Neural crest cell (in vitro differentiated cells): ENCODE data around the gene TTC23. TPM values are rescaled to one million over a fixed set of nuclear protein-coding genes. Genes with fewer than 3 reads are reported as not detected.

Experiments used
- DNase-seq: peaks from one replicate; pipeline ENCODE4 v3.0.0; 2021; ENCODE audit warnings: low read depth, mixed read lengths, low spot score
- H3K27ac Mint-ChIP-seq: one replicate; pipeline ENCODE4 v1.8.0; 2021; ENCODE audit warnings: mild to moderate bottlenecking, mixed read lengths; ENCODE audit not compliant: unreplicated experiment
- H3K27me3 Mint-ChIP-seq: 2 replicates; pipeline ENCODE4 v1.8.0; 2021; ENCODE audit warnings: low read depth, mild to moderate bottlenecking, mixed read lengths
- H3K36me3 Mint-ChIP-seq: 2 replicates; pipeline ENCODE4 v1.8.0; 2021; ENCODE audit warnings: low read depth, mild to moderate bottlenecking, mixed read lengths
- H3K4me1 Mint-ChIP-seq: 2 replicates; pipeline ENCODE4 v1.8.0; 2021; ENCODE audit warnings: mixed read lengths
- H3K4me3 Mint-ChIP-seq: one replicate; pipeline ENCODE4 v1.8.0; 2021; ENCODE audit warnings: mild to moderate bottlenecking, mixed read lengths
- H3K9me3 Mint-ChIP-seq: 2 replicates; pipeline ENCODE4 v1.8.0; 2021; ENCODE audit warnings: mixed read lengths
- total RNA-seq: library from RNA; stranded (reverse); gene quantifications from 2 replicates; pipeline ENCODE4 v1.2.1, GENCODE V29; 2021
- TF ChIP-seq, protein P1 (sequence below): fragments of 200-600 bp; sonication (generic); conservative IDR thresholded peaks from 2 replicates; pipeline ENCODE4 v1.5.0; 2021; ENCODE audit warnings: antibody characterized with exemption, mild to moderate bottlenecking

The TTC23 gene
- total RNA-seq, 1 donor from 2014 or later = 25.7 TPM

DNA sequence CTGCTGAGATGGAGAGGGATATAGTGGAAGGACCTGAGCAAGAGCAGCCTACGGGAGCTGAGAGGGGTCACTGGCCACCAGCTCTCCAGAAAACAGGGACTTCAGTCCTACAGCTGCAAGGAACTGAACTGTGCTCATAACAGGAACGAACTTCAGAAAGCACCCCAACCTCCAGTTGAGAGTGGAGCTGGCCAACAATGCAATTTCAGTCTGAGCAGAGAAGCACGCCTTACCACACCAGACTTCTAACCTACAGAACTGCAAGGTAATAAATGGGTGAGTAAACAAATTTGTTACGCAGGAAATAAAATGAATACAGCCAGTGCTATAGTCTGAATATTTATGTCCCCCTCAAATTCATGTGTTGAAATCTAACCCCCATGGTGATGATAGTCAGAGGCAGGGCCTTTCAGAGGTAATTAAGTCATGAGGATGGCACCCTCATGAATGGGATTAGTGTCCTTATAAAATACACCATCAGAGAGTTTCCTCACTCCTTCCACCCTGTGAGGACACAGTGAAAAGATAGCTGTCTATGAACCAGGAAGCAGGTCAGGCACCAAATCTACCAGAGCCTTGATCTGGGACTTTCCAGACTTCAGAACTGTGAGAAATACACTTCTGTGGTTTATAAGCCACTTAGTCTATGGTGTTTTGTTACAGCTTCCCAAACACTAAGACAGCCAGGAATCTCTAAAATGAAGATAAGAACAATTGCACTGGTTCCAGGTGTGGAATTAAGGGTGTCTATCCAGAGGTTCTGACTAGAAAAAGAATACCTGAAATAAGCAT, 85.9 kb downstream of the TTC23 start:
- H3K4me1 Mint-ChIP-seq = peaks cover 23% of the 10 kb centered on the region
- H3K9me3 Mint-ChIP-seq = peaks cover 3% of the 10 kb centered on the region
- DNase-seq = no peak
- H3K27ac Mint-ChIP-seq = no peak overlapping the region
- H3K36me3 Mint-ChIP-seq = peaks cover 26% of the 10 kb centered on the region
- H3K27me3 Mint-ChIP-seq = no peaks in the 10 kb centered on the region
- no peak overlapping the region for H3K4me3 Mint-ChIP-seq
- TF ChIP-seq, protein P1, sequence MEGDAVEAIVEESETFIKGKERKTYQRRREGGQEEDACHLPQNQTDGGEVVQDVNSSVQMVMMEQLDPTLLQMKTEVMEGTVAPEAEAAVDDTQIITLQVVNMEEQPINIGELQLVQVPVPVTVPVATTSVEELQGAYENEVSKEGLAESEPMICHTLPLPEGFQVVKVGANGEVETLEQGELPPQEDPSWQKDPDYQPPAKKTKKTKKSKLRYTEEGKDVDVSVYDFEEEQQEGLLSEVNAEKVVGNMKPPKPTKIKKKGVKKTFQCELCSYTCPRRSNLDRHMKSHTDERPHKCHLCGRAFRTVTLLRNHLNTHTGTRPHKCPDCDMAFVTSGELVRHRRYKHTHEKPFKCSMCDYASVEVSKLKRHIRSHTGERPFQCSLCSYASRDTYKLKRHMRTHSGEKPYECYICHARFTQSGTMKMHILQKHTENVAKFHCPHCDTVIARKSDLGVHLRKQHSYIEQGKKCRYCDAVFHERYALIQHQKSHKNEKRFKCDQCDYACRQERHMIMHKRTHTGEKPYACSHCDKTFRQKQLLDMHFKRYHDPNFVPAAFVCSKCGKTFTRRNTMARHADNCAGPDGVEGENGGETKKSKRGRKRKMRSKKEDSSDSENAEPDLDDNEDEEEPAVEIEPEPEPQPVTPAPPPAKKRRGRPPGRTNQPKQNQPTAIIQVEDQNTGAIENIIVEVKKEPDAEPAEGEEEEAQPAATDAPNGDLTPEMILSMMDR = no peak

DNA sequence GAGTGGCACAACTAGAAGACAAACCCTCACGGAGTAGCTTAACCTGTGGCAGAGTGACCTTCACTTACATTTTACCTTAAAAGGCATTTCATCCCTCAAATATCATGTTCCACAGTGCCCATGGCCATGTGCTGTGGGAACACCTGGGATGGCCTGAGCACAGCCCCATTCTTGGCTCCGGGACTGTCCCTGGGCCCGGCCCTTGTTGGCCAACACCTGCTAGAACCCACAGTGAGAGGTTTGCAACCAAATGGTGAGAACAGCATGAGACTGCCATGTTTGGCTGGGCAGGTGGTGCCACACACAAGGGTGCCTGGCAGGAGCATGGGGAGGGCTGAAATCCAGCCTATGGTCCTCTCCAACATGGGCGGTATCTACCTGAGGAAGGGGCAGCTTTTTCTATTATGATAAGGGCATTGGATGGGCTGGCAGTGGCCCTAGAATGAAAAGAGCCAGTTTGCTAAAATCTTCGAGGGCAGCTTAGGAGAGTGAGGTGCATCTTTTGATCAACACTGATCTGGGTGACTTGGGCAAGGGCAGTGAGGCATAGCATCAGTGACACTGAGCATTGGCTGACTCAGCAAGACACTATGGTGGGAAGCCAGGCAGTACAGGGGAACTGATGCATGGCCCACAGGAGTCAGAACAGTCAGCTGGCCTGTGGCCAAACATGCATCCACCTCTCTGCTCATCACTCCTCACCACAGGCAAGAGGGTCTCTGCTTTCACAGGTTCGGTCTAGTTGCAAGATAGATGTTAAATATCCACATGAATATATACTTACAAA, 90.6 kb downstream of the TTC23 start:
- Mint-ChIP-seq H3K27me3 (no peaks in the 10 kb centered on the region), H3K27ac (peak overlapping the region; percentile 73), H3K36me3 (peaks cover 34% of the 10 kb centered on the region), H3K4me1 (peaks cover 14% of the 10 kb centered on the region), H3K4me3 (no peak overlapping the region), H3K9me3 (peaks cover 3% of the 10 kb centered on the region)
- no peak for DNase-seq
- TF ChIP-seq, protein P1 = no peak

DNA sequence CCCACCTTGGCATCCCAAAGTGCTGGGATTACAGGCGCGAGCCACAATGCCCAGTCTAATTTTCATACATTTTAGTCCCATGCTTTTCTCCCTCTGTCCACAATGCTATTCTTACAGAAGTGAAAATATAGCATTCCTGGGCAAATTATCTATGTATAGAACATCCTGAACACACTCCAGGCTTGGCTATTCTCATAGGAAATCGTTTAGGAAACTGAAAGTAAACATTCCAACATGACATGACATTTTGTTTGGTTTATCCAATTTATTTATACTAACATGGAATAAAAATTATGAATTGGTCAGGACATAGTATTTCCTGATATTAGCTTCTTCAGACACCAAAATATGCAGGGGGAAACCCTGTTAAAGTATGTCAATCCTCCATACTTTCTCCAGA, 91.9 kb downstream of the TTC23 start:
- DNase-seq = no peak
- TF ChIP-seq, protein P1 = no peak
- Mint-ChIP-seq H3K4me1 (peaks cover 14% of the 10 kb centered on the region), H3K36me3 (peaks cover 27% of the 10 kb centered on the region), H3K27ac (no peak overlapping the region), H3K27me3 (no peaks in the 10 kb centered on the region), H3K4me3 (no peak overlapping the region), H3K9me3 (peaks cover 3% of the 10 kb centered on the region)

DNA sequence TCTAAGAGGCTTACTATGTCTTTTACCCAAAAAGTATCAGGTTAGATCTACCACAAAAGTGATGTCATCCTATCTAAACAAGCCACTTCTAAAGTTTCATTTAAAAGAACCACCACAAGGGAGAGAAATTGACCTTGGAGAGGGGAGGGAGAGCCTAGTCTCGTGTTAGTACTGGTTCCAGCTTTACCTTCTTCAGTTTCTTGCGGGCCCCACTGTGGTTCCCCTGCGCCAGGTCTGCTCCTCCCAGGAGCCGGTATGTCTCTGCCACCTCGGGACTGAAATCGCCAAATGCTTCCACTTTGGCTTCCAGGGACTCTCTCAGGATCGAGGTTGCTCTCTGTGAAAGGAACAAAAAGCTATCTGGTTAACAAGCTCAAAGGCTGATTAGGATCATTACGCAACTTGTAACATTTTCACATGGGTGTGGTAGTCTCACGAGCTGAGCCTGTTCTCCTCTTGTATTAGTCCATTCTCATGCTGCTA, 93.4 kb downstream of the TTC23 start:
- Mint-ChIP-seq H3K4me3 (no peak overlapping the region), H3K36me3 (peaks cover 25% of the 10 kb centered on the region), H3K27ac (no peak overlapping the region), H3K4me1 (peaks cover 14% of the 10 kb centered on the region), H3K27me3 (no peaks in the 10 kb centered on the region), H3K9me3 (peaks cover 3% of the 10 kb centered on the region)
- TF ChIP-seq, protein P1 = no peak
- no peak for DNase-seq

DNA sequence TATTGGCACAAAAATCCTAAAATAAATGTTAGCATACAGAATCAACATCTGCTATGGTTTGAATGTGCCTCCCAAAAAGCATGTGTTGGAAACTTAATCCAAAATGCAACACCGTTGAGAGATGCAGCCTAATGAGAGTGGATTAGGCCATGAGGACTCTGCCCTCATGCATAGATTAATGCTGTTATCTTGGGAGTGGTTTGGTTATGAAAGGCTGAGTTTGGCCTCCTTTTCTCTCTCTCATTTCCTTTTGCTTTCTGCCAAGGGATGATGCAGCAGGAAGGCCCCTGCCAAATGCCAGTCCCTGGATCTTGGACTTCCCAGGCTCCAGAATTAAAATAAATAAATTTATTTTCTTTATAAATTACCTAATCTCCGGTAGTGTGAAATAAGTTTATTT, 95.1 kb downstream of the TTC23 start:
- Mint-ChIP-seq H3K27ac (no peak overlapping the region), H3K9me3 (peaks cover 2% of the 10 kb centered on the region), H3K4me3 (no peak overlapping the region), H3K27me3 (no peaks in the 10 kb centered on the region), H3K4me1 (peaks cover 4% of the 10 kb centered on the region), H3K36me3 (peaks cover 19% of the 10 kb centered on the region)
- DNase-seq = no peak
- TF ChIP-seq, protein P1 = no peak
